Neural progenitor cell (in vitro differentiated cells): ENCODE results near the gene CCDC47.

Experiments used
- CTCF ChIP-seq: fragments of 200-600 bp; sonication (generic); IDR thresholded peaks from 2 replicates; pipeline ENCODE4 v1.5.1; 2017; ENCODE audit warnings: antibody characterized with exemption, mild to moderate bottlenecking
- EZH2 ChIP-seq: fragments of 200-600 bp; sonication (generic); IDR thresholded peaks from 2 replicates; pipeline ENCODE4 v1.6.1; 2017; ENCODE audit warnings: antibody characterized with exemption, mild to moderate bottlenecking, moderate library complexity
- EZH2phosphoT487 ChIP-seq: fragments of 200-600 bp; sonication (generic); IDR thresholded peaks from 2 replicates; pipeline ENCODE4 v1.6.1; 2017; ENCODE audit warnings: antibody characterized with exemption

DNA sequence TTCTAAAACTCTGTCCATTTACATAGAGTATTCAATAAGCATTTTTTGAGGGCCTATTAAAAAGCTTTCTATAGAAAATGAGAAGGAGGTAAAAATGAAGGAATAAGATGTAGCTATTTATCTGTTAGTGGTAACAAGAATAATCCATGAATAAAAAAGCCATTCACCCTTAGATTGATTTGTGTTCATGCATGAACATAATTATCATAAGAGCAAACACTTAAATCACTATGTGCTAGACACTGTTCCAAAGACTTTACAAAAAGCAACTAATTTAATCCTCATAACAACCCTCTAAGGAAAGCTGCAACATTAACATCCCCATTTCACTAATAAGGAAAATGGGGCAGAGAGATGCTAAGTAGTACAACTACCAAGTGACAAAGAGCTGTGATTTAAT, 6.6 kb downstream of the CCDC47 start:
- TF ChIP-seq CTCF: no peak
- no peak for TF ChIP-seq EZH2
- TF ChIP-seq EZH2phosphoT487: no peak
